SK-N-SH (cell line): Measurements from ENCODE around the gene PPM1L. TPM values are rescaled to one million over a fixed set of nuclear protein-coding genes. Genes with fewer than 3 reads are reported as not detected.

Experiments
- CTCF ChIA-PET: fragments of 300-600, 350-600 bp; formaldehyde crosslinking; extraction: SDS; loops from one replicate; lab custom pipeline; 2021; lab: Yijun Ruan, JAX
- POLR2A ChIA-PET: fragments of 350-600 bp; sonication (Branson Sonifier 250); formaldehyde crosslinking; extraction: SDS; loops from one replicate; lab custom pipeline; 2020; ENCODE audit warnings: antibody characterized with exemption, inconsistent platforms; lab: Yijun Ruan, JAX
- DNase-seq: peaks from one replicate; pipeline ENCODE4 v3.0.0; 2012
- H2AFZ ChIP-seq: fragments of 200-600 bp; sonication (generic); 2 replicates; pipeline ENCODE4 v1.8.1; 2016; ENCODE audit warnings: antibody characterized with exemption, mild to moderate bottlenecking, low read depth
- H3F3A ChIP-seq: fragments of 200-600 bp; sonication (generic); replicated peaks from 2 replicates; pipeline ENCODE3; 2016; ENCODE audit warnings: antibody characterized with exemption, mild to moderate bottlenecking; ENCODE audit not compliant: insufficient read depth
- H3K27ac ChIP-seq, 2 experiments: fragments of 200-500 bp in 1 of 2; fragments of 200-600 bp in 1 of 2; sonication (Bioruptor generic) in 1 of 2; sonication (generic), shearing (Covaris generic) in 1 of 2; 2 replicates each; pipeline versions ENCODE4 v1.5.1 to v1.6.1; 2014 to 2016; ENCODE audit warnings: low read depth in 2 of 2, inconsistent platforms in 1 of 2, low read length in 1 of 2, mild to moderate bottlenecking in 1 of 2, mixed read lengths in 1 of 2
- H3K27me3 ChIP-seq: fragments of 200-600 bp; sonication (generic), shearing (Covaris generic); 2 replicates; pipeline ENCODE4 v1.6.1; 2016; ENCODE audit warnings: mixed run types; ENCODE audit not compliant: insufficient read depth
- H3K36me3 ChIP-seq, 2 experiments: fragments of 200-500 bp in 1 of 2; fragments of 200-600 bp in 1 of 2; sonication (Bioruptor generic) in 1 of 2; sonication (generic) in 1 of 2; replicated peaks in 1 of 2; 2 replicates each; pipeline versions ENCODE3 to v1.5.1; 2014 to 2016; ENCODE audit warnings: low read length in 1 of 2, mild to moderate bottlenecking in 1 of 2; ENCODE audit not compliant: insufficient read depth in 2 of 2, control insufficient read depth in 1 of 2
- H3K4me1 ChIP-seq, 2 experiments: fragments of 200-500 bp in 1 of 2; fragments of 200-600 bp in 1 of 2; sonication (Bioruptor generic) in 1 of 2; sonication (generic), shearing (Covaris generic) in 1 of 2; 2 replicates each; pipeline versions ENCODE4 v1.5.1 to v1.6.1; 2014 to 2016; ENCODE audit warnings: low read depth in 1 of 2, low read length in 1 of 2, mixed run types in 1 of 2; ENCODE audit not compliant: insufficient read depth in 2 of 2, control insufficient read depth in 1 of 2
- H3K4me2 ChIP-seq: fragments of 200-600 bp; sonication (generic), shearing (Covaris generic); 2 replicates; pipeline ENCODE4 v1.6.1; 2017; ENCODE audit warnings: mixed run types
- H3K4me3 ChIP-seq, 2 experiments: fragments of 200-500 bp in 1 of 2; fragments of 200-600 bp in 1 of 2; sonication (Bioruptor generic) in 1 of 2; sonication (generic), shearing (Covaris generic) in 1 of 2; 2 replicates each; pipeline versions ENCODE4 v1.5.1 to v1.8.1; 2014 to 2016; ENCODE audit warnings: low read depth in 2 of 2, inconsistent platforms in 1 of 2, low read length in 1 of 2, mild to moderate bottlenecking in 1 of 2, mixed read lengths in 1 of 2, moderate library complexity in 1 of 2
- H3K79me2 ChIP-seq: fragments of 200-600 bp; sonication (generic); 2 replicates; pipeline ENCODE4 v1.8.1; 2017; ENCODE audit warnings: mild to moderate bottlenecking; ENCODE audit not compliant: insufficient read depth
- H3K9ac ChIP-seq: fragments of 200-600 bp; sonication (generic); 2 replicates; pipeline ENCODE4 v1.6.1; 2017; ENCODE audit warnings: mixed run types
- H3K9me2 ChIP-seq: fragments of 200-600 bp; sonication (generic); 2 replicates; pipeline ENCODE4 v1.6.1; 2017; ENCODE audit warnings: mixed run types
- H3K9me3 ChIP-seq: fragments of 200-600 bp; sonication (generic); 2 replicates; pipeline ENCODE4 v1.6.1; 2017; ENCODE audit warnings: mixed run types, mild to moderate bottlenecking, moderate library complexity
- H4K20me1 ChIP-seq: fragments of 200-600 bp; sonication (generic); 2 replicates; pipeline ENCODE4 v1.6.1; 2017; ENCODE audit warnings: mild to moderate bottlenecking, mixed run types; ENCODE audit not compliant: insufficient read depth
- CHD2 ChIP-seq: fragments of 150-350 bp; IDR thresholded peaks from 2 replicates; pipeline ENCODE4 v1.6.1; 2018; ENCODE audit warnings: low read length; ENCODE audit not compliant: partially characterized antibody
- ELF1 ChIP-seq: IDR thresholded peaks from 2 replicates; pipeline ENCODE4 v1.4.0; 2012
- EP300 ChIP-seq, 2 experiments: IDR thresholded peaks; 2 replicates each; pipeline versions ENCODE4 v1.4.0 to v1.6.1; 2012; ENCODE audit warnings: borderline replicate concordance in 1 of 2, low read depth in 1 of 2, low read length in 1 of 2
- EZH2phosphoT487 ChIP-seq: fragments of 200-600 bp; sonication (generic); IDR thresholded peaks from 2 replicates; pipeline ENCODE4 v1.6.1; 2017; ENCODE audit warnings: low read depth, mixed run types, mild to moderate bottlenecking, antibody characterized with exemption, moderate library complexity, borderline replicate concordance
- FOSL2 ChIP-seq: IDR thresholded peaks from 2 replicates; pipeline ENCODE4 v1.4.0; 2012; ENCODE audit warnings: low read depth, mild to moderate bottlenecking, moderate library complexity, borderline replicate concordance
- FOXM1 ChIP-seq: IDR thresholded peaks from 2 replicates; pipeline ENCODE4 v1.4.0; 2012; ENCODE audit warnings: low read depth, mild to moderate bottlenecking
- JUND ChIP-seq: IDR thresholded peaks from 2 replicates; pipeline ENCODE4 v1.4.0; 2012
- NFIC ChIP-seq: IDR thresholded peaks from 2 replicates; pipeline ENCODE4 v1.4.0; 2012; ENCODE audit warnings: borderline replicate concordance
- NRF1 ChIP-seq: IDR thresholded peaks from 2 replicates; pipeline ENCODE4 v1.6.1; 2012; ENCODE audit warnings: low read depth, mild to moderate bottlenecking, low read length
- POLR2AphosphoS5 ChIP-seq: IDR thresholded peaks from 2 replicates; pipeline ENCODE4 v1.6.1; 2012; ENCODE audit warnings: low read depth, low read length
- RCOR1 ChIP-seq: fragments of 150-350 bp; IDR thresholded peaks from 2 replicates; pipeline ENCODE4 v1.6.1; 2017; ENCODE audit warnings: antibody characterized with exemption, low read length
- SIN3A ChIP-seq: IDR thresholded peaks from 2 replicates; pipeline ENCODE4 v1.6.1; 2012; ENCODE audit warnings: low read depth, mild to moderate bottlenecking, low read length, moderate library complexity, borderline replicate concordance
- TEAD4 ChIP-seq: IDR thresholded peaks from 2 replicates; pipeline ENCODE4 v1.4.0; 2012; ENCODE audit warnings: mild to moderate bottlenecking, borderline replicate concordance; ENCODE audit not compliant: insufficient read depth
- YY1 ChIP-seq: IDR thresholded peaks from 2 replicates; pipeline ENCODE4 v1.4.0; 2012; ENCODE audit warnings: low read depth, mild to moderate bottlenecking
- WGBS: methylation state at CpG from one replicate; pipeline ENCODE4 v1.1.6; 2017; ENCODE audit warnings: low lambda C conversion rate; 5-methylcytosine and 5-hydroxymethylcytosine counted together
- polyA plus RNA-seq, 3 experiments: library from polyadenylated mRNA; depleted of rRNA; stranded (reverse); fragments of >200 nt; gene quantifications; 2 replicates each; pipeline ENCODE4 v1.2.3, GENCODE V29; 2012
- TF ChIP-seq, protein P1 (sequence below): IDR thresholded peaks from 2 replicates; pipeline ENCODE4 v1.4.0; 2012; ENCODE audit warnings: low read depth
- TF ChIP-seq, protein P2 (sequence below): IDR thresholded peaks from 2 replicates; pipeline ENCODE4 v1.4.0; 2012; ENCODE audit warnings: low read depth, borderline replicate concordance
- TF ChIP-seq, protein P3 (sequence below): IDR thresholded peaks from 2 replicates; pipeline ENCODE4 v1.6.1; 2012; ENCODE audit warnings: mild to moderate bottlenecking, low read depth, low read length, moderate library complexity
- TF ChIP-seq, protein P4 (sequence below): fragments of 200-600 bp; sonication (generic); IDR thresholded peaks from 2 replicates; pipeline ENCODE4 v1.6.1; 2017; ENCODE audit warnings: antibody characterized with exemption, mild to moderate bottlenecking, moderate library complexity
- TF ChIP-seq, protein P5 (sequence below): IDR thresholded peaks from 2 replicates; pipeline ENCODE4 v1.4.0; 2012; ENCODE audit warnings: low read depth, borderline replicate concordance

The PPM1L gene
- polyA plus RNA-seq, 1 of the 3 experiments (the other 2 are of a cell fraction), result 0.16 TPM

DNA sequence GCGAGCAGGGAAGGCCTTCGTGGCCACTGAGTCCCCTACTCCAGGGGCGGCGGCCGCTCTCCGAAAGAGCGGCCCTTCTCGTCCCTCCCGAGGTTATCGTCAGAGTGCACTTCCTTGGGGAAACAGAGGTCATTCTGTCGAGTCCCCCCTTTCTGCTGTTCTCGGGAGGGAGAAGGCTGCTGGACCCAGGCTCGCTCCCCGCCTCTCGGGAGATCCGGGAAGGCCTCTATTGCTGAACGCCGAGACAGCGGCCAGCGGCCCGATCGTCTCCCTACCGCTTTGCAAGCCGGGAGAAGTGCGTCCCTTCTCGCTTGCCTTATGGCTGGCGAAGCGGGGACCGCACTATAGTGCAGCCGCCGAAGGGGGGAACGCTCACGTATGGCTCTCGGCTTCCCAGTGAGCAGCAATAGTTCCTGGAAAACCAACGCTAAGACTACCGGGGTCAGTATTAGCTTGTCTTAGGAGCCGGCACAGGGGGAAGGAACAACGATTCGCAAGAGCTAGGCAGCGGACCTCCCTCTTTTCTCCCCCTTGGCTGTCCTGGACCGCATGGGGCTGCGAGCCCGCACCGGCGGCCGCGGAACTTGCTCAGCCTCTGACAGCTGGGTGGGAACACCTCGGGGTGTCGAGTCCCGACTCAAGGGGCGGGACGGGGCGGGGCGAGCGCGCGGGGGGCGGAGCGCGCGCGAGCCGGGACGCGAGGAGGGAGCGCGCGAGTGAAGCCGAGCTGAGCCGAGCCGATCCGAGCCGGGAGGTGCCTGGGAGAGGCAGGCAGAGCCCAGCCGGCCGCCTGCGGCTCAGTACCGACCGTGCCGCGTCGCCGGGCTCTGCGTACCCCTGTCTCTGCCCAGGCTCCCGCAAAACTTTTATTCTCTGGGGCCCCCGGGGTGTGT lies 930 bp upstream of the PPM1L start (continued):
- TF ChIP-seq, protein P1, sequence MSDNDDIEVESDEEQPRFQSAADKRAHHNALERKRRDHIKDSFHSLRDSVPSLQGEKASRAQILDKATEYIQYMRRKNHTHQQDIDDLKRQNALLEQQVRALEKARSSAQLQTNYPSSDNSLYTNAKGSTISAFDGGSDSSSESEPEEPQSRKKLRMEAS, result peak; percentile 43; the same call in 1 of the 2 replicates
- no peak for TF ChIP-seq EZH2phosphoT487
- TF ChIP-seq, protein P2, sequence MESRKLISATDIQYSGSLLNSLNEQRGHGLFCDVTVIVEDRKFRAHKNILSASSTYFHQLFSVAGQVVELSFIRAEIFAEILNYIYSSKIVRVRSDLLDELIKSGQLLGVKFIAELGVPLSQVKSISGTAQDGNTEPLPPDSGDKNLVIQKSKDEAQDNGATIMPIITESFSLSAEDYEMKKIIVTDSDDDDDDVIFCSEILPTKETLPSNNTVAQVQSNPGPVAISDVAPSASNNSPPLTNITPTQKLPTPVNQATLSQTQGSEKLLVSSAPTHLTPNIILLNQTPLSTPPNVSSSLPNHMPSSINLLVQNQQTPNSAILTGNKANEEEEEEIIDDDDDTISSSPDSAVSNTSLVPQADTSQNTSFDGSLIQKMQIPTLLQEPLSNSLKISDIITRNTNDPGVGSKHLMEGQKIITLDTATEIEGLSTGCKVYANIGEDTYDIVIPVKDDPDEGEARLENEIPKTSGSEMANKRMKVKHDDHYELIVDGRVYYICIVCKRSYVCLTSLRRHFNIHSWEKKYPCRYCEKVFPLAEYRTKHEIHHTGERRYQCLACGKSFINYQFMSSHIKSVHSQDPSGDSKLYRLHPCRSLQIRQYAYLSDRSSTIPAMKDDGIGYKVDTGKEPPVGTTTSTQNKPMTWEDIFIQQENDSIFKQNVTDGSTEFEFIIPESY, result peak; percentile 41; the same call in 1 of the 2 replicates
- TF ChIP-seq SIN3A, result 0 out of 2 replicates have a peak, but pooled peaks have one; percentile 49
- TF ChIP-seq JUND, result no peak

DNA sequence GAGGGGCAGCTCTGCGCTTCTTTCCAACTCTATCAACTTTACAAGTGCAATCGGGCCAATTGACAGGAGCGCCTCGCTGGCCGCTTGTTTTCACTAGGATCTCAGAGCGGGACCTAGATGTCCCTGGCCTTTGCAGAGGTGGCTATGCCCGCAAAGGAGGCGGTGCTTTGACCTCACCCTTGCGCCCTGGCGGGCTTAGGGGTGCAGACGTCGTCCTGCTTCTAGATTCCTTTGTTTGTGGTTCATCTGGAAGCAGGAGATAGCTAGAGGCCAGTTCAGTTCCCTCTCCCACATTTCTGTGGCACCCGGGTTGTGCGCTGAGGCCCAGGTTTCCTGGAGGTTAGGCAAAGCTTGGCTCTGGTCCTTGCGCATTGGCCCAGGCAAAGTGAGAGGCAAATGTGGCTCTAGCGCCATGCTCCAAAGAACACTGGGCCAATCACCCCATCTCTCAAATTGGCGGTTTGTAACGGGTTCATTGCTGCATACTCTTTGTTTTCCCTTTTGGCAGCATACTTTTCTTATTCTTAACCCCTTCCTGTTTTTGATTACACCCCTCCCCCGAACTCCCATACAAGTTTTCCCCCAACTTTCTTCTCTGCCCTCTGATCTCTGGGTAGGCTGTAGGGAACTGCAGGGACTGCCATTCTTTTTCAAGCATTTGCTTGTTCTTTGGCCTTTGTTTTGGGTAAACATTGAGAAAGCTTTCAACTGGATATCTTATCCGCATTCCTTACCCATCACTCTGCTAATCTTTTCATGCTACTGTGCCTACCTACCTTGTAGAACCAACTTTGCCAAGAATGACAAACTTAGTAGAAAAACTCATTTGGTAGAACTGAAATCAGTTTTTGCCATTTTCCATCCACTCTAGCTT lies 1.4 kb downstream of the PPM1L start:
- Histone ChIP-seq H3K4me2 (no peak overlapping the region), H3K9me3 (no peaks in the 10 kb centered on the region), H4K20me1 (no peaks in the 10 kb centered on the region), H3K27ac (no peak overlapping the region), H3K79me2 (no peaks in the 10 kb centered on the region), H3K9ac (no peak overlapping the region), H3K9me2 (no peaks in the 10 kb centered on the region), H3K4me1 (peaks cover 0 to 16% of the 10 kb centered on the region in 2 experiments; a peak in 2 of 4 replicates), H2AFZ (no peak overlapping the region), H3F3A (peaks cover 9% of the 10 kb centered on the region), H3K27me3 (peaks cover 12% of the 10 kb centered on the region; the same call in 1 of the 2 replicates), H3K36me3 (no peaks in the 10 kb centered on the region), H3K4me3 (peak overlapping the region in 1 of 2 experiments; percentile 74; a peak in 1 of 4 replicates)
- ChIA-PET CTCF (interaction anchor here (0.7 to 5.2 kb wide), 9 partner anchors 10 to 664 kb away, joined by 3 to 24 read pairs (median 4); no protein-coding TSS in a partner anchor), POLR2A (interaction anchor here (0.5 to 0.6 kb wide), 3 partner anchors 11 to 671 kb away, joined by 3 read pairs; no protein-coding TSS in a partner anchor)
- TF ChIP-seq TEAD4 (no peak), CHD2 (no peak), SIN3A (no peak), NFIC (no peak), FOXM1 (no peak), POLR2AphosphoS5 (no peak), EP300 (IDR thresholded peaks at IDR 0.05; ENCODE audit: borderline replicate concordance in 1 of 2, low read depth in 1 of 2, low read length in 1 of 2) (no peak), ELF1 (no peak), FOSL2 (no peak), RCOR1 (no peak), YY1 (no peak), NRF1 (no peak)
- TF ChIP-seq, protein P3, sequence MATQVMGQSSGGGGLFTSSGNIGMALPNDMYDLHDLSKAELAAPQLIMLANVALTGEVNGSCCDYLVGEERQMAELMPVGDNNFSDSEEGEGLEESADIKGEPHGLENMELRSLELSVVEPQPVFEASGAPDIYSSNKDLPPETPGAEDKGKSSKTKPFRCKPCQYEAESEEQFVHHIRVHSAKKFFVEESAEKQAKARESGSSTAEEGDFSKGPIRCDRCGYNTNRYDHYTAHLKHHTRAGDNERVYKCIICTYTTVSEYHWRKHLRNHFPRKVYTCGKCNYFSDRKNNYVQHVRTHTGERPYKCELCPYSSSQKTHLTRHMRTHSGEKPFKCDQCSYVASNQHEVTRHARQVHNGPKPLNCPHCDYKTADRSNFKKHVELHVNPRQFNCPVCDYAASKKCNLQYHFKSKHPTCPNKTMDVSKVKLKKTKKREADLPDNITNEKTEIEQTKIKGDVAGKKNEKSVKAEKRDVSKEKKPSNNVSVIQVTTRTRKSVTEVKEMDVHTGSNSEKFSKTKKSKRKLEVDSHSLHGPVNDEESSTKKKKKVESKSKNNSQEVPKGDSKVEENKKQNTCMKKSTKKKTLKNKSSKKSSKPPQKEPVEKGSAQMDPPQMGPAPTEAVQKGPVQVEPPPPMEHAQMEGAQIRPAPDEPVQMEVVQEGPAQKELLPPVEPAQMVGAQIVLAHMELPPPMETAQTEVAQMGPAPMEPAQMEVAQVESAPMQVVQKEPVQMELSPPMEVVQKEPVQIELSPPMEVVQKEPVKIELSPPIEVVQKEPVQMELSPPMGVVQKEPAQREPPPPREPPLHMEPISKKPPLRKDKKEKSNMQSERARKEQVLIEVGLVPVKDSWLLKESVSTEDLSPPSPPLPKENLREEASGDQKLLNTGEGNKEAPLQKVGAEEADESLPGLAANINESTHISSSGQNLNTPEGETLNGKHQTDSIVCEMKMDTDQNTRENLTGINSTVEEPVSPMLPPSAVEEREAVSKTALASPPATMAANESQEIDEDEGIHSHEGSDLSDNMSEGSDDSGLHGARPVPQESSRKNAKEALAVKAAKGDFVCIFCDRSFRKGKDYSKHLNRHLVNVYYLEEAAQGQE, result no peak
- TF ChIP-seq, protein P4, sequence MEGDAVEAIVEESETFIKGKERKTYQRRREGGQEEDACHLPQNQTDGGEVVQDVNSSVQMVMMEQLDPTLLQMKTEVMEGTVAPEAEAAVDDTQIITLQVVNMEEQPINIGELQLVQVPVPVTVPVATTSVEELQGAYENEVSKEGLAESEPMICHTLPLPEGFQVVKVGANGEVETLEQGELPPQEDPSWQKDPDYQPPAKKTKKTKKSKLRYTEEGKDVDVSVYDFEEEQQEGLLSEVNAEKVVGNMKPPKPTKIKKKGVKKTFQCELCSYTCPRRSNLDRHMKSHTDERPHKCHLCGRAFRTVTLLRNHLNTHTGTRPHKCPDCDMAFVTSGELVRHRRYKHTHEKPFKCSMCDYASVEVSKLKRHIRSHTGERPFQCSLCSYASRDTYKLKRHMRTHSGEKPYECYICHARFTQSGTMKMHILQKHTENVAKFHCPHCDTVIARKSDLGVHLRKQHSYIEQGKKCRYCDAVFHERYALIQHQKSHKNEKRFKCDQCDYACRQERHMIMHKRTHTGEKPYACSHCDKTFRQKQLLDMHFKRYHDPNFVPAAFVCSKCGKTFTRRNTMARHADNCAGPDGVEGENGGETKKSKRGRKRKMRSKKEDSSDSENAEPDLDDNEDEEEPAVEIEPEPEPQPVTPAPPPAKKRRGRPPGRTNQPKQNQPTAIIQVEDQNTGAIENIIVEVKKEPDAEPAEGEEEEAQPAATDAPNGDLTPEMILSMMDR, result no peak
- TF ChIP-seq, protein P5, sequence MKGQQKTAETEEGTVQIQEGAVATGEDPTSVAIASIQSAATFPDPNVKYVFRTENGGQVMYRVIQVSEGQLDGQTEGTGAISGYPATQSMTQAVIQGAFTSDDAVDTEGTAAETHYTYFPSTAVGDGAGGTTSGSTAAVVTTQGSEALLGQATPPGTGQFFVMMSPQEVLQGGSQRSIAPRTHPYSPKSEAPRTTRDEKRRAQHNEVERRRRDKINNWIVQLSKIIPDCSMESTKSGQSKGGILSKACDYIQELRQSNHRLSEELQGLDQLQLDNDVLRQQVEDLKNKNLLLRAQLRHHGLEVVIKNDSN, result no peak
- no peak for DNase-seq
- WGBS, result 74% methylated on average over 17 of the region's 20 CpGs
